NCI-H774 (cell line): ENCODE results near the gene RBM20.
"Not testable (repeated sequence)": the region's sequence is repeated elsewhere in the genome, so short reads cannot be mapped to it uniquely, and the experiment has no call there.

ENCODE experiments used
- DNase-seq: peaks from one replicate; lab custom pipeline; 2025; lab: John Stamatoyannopoulos, UW

Gene RBM20

DNA sequence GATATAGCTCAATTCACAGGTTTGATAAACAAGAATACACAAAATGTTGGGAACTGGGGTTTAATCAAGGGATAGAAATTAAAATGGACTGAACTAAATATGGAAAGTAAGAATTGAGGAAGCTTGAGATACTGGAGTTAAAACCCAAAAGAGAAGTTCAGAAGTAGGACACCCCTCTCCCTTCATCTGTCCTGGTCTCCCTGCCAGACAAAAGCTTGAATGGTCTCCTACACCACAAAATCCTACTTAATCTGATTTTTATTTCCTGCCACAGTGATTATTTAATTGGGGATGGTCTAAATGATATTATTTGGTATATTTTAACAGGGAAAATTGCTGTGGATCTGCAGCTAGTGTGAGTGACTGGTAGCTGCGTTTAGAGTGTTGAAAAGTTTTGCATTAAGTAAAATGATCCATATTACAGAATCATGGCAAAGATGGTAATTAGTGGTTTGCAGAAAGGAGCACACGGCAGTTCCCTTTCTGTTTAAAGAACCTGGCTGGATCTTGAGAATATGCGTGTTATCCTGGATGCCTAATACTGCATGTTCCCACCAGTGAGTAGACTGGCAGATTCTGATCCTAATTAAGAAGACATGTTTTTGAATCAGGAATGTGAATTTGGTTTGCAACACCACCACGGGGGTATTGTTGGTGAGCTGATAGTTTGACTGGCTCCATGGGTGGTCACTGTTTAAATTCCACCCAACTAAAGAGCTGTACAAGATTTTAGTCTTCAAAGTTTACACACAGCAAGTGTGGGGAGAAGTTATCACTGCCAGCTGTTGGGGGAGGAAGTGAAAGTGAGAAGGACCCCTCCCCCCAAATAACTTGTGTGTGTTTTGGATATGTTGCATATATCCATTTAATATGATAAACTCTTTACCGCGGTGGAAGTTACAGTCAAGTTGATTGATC, 5.5 kb downstream of the RBM20 start:
- no peak for DNase-seq

DNA sequence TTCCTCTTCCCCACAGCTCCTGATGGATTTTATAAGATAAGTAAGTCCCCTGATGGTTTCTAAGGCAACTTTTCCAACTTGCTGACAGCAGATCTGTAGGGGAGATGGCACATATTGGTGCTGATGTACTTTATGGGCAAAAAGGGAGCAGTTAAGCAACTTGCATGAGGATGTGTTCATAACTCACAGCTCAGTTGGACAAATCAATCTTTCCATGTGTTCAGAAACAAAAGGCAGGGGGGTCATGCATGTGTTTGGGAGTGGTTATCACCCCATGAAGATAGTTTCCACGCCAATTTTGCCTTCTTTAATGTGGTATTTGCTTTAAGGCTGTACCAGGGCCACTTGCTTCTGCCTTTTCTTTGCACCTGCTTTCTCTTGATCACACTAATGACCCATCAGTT, 6.1 kb downstream of the RBM20 start:
- no peak for DNase-seq

DNA sequence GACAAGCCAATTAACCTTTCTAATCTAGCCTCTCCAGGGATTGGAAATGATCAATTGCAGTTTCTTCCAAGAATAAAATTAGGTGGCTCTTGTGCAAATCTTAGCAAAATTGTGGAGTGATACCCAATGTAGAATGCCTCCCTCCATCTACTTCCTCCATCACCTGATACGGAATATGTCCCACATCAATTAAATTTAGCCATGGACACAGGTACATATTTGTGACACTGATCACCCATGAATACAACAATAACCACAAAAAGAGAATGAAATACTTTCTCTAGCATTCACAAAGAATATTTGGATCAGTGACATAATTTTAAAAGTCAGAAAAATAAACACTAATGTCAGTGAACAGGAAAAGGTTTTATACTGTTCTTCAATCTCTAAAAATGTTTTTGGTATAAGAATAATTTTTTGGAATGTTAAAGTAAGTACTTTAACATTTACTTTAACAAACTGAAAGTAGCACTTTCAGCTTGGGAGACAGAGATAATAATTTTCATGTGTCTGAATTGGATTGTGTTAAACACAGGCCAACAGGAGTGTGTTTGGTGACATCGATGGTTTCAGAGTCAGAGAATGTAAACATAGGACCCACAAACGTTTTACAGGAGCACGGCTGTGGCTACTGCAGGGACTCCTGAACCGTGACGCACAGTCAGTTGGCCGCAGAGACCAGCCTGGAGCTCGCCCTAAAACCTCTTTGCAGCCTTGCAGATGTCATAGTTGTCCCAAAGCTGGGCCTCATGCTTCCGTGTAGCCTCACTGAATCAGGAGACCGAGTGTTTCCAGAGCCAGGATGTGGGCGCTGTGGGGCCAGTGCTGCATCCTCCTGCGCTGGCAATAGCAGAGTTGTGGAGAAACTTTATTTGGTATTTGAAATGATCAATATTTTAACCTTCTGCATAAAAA, 7.2 kb downstream of the RBM20 start:
- DNase-seq, result no peak

DNA sequence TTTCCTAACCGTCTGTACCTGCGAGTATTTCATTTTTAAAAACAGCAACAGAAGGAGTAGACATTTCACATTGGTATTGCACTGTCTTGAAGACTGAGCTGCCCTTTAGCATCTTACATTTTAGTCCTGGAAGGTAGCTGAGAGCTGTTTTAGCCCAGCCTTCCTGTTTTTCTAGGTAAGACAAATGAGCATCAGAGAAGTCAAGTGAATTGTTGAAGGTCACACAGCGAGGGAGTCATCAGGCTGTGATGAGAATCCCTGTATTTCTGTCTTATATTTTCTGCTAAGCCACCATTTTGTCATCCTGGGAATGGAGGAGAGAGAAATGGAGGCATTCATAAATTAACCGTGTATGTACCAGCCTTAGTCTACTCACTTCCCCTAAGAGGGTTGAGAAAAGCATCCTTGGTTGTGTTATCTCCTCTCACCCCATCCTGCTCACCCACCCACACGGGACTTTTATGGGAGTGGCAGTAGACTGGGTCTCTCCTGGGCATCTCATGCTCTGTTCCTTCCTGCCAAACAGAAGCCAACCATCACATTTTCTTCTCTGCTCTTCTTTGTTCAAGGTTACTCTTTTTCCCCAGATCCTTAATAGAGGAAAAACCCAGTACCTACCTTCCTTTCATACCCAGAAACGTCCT, 8.5 kb downstream of the RBM20 start:
- DNase-seq, result no peak

DNA sequence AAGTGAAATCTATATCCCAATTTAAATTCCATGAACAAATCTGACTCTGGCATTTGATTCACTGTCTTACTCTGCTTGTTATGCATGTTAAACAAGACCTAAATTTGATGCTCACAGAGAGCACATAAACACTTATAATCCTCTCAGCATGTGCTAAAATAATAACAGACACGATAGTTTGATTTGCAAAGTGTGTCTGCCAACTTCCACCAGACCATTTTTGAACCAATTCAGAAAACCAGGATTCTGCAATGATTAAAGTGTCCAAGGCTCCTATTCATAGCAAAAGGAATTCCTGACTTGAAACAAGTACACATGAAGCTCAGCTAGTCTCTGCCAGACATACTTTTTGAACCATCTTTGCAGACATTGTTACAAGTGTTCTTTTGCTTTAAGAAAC, 11.2 kb downstream of the RBM20 start:
- DNase-seq, result no peak

DNA sequence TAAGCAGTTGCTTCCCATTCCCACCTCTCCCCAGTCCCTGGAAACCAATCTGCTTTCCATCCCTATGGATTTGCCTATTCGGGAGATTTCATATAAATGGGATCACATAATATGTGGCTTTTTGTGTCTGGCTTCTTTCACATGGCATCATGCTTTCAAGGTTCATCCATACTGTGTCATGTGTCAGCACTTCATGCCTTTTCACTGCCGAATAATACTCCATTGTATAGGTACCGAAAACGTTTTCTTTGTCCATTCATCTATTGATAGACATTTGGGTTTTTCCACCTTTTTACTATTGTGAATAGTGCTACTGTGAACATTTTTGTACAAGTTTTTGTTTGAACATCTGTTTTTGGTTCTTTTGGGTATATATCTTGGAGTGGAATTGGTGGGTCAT, 12.5 kb downstream of the RBM20 start:
- no peak for DNase-seq

DNA sequence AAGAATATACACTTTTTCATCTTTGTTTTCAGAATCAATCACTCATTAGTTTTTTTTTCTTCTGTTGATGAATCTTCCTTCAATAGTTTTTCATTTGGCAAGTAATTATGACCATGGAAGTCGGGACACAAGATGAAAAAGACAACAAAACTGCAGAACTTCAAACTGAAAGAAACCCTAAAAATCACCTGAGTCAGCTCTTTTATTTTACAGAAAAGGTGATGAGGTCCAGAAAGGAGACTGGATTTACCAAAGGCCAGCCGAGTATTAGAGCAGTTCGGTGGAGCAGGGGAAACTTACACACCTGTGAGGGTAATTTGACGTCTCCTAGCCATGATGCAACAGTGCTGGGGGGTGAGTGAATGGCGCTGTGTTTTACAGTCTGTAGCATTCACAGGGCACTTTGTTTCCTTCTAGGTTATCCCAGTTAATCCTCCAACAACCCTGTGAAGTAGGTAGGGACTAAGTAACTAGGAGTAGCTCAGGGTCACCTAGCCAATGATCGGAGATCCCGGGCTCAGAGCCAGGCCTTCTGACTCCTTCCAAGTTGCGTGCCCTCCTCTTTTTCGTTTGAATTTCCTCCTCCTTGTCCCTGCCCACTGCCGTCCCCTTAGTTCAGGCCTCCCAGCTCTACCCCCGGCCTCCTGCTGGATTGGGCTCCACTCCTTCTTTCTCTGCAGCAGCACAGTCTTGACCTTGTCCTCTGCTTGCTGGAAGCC, 14.0 kb downstream of the RBM20 start:
- DNase-seq, result no peak

DNA sequence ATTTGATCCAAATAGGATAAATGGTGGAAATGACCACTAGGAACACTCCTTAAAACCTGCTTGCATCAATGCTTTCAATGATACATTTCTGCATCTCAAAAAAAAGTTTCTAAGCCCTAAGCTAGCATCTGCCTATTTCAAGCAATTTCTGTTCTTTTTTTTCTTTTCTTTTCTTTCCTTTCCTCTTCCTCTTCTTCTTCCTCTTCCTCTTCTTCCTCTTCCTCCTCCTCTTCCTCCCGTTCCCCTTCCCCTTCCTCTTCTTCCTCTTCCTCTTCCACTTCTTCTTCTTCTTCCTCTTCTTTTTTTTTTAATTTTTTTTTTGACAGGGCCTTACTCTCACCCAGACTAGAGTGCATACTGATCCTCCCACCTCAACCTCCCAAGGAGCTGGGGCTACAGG, 15.4 kb downstream of the RBM20 start:
- no peak for DNase-seq

DNA sequence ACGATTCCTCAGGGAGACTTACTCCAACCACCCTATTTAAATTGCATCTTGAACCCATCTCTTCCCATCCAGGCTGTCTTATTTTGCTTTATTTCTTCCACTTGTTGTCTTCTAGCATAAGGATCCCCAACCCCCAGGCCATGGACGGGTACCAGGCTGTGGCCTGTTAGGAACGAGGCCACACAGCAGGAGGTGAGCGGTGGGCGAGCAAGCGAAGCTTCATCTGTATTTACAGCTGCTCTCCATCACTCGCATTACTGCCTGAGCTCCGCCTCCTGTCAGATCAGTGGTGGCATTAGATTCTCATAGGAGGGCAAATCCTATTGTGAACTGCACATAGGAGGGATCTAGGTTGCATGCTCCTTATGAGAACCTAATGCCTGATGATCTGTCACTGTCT, 16.2 kb downstream of the RBM20 start:
- not testable (repeated sequence) for DNase-seq

DNA sequence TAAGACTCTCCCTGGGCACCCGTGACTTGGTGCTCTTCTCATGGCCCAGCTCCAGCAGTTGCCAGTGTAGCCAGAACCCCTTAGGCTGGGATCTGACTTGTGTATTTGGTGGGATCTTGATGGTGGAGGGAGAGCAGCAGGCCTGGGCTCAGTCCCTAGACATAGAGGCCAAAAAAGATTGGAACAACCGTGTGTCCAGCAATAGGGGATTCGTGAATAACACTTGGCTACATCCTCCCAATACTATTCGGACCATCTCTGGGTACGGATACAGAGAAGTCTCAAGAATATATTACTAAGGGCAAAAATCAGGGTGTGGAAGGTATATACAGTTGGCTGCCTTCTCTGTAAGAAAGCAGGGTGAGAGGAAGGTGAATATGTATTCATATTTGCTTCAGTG, 17.2 kb downstream of the RBM20 start:
- no peak for DNase-seq

DNA sequence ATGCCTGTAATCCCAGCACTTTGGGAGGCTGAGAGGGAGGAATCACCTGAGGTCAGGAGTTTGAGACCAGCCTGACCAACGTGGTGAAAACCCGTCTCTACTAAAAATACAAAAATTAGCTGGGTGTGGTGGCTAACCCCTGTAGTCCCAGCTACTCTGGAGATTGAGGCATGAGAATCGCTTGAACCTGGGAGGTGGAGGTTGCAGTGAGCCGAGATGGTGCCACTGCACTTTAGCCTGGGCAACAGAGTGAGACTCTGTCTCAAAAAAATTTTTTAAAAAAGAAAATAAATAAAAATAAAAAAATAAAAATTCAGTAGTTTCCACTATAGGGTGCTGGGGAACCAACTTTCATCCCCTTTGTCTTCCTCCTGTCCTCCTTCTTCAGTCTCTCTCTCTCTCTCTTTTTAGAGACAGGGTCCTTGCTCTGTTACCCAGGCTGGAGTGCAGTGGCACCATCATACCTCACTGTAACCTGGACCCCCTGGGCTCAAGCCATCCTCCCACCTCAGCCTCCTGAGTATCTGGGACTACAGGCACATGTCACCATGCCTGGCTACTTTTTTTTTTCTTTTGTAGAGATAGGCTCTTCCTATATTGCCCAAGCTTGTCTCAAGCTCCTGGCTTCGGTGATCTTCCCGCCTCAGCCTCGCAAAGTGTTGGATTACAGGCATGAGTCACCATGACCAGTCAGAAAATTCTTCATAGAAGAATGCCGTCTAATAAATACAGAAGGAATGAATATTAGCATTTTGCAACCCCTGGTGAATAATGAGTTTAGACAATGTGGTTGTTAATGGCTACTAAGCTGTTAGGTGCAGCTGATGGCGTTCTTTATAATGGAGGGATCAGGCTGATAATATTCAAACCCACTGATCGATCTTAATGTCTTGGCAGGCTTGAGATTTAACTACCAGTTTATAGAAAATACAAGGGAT, 20.6 kb downstream of the RBM20 start:
- no peak for DNase-seq

DNA sequence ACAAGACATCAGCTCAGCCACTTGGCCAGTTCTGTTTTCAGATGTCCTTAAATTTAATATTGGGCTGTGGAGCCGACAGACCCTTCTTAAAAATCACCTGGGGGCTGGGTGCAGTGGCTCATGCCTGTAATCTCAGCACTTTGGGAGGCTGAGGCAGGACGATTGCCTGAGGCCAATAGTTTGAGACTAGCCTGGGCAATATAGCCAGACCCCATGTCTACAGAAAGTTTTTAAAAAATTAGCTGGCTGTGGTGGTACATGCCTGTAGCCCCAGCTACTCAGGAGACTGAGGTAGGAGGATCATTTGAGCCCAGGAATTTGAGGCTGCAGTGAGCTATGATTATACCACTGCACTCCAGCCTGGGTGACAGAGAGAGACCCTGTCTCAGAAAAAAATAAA, 22.1 kb downstream of the RBM20 start:
- not testable (repeated sequence) for DNase-seq

DNA sequence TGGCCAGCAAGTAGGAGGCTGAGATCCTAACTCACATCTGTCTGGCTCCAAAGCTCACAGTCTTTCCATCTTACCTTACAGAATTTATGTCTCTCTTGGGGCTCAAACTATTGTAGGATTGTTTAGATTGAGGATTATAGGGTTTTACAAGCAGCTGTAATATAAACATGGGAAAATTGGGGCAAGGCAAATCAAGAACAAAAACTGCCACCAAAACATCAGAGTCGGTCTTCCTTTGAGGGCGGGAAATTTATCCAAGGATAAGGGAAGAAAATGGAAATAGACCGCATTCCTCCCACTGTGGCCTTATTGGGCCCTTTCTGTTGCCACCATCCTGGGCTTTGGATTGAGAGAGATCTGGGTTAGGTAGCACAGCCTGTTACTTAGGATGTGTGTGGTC, 22.5 kb downstream of the RBM20 start:
- DNase-seq, result no peak

DNA sequence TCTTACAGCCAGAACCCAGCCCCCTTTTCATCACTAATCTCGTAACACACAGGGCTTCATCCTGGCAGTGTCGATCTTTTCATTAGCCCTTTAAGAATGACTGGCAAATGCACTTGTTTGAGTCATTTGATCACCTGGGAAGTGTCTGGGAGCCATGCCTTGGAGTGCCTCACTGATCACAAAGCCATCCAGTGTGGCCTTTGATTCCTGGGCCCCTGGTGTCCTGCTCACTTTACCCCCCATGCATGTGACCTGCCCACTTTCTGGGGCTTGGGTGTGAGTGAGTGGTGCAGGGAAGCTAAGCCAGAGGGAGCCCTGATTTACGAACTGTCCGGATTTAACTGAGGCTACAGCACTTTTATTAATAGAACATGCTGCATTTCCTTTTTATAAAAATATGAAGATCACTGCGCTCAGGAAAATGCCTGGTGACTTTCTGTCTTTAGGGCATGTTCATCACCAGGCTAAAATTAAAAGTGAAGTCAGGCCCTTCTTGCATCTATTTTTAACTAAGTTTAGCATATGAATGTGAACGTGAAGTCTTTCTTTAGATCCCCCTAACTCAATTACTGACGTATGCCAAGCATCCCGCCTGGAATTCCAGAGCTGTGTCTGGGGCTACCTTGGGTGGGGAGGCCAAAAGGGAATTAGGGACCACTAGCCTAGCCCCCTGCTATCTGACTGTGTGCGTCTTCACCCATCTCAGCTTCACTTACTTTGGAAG, 23.6 kb downstream of the RBM20 start:
- no peak for DNase-seq

DNA sequence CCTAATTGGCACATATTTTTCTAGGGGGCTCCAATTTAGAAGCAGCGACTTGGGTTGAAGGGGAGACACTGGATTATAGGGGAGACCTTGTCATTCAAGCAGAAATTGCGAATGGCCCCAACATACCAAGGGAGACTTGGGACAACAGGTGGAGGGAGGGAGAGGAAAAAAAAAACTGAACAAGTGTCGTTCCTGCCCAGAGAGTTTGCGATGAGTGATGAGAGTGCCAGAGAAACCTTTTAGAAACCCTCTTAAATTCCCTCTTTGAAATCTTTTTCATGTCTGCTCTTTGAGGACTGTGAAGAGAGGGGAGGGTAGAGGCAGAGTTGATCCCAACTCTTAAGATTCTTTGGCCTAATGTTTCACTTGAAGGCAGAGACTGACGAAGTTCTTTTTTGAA, 24.3 kb downstream of the RBM20 start:
- no peak for DNase-seq

DNA sequence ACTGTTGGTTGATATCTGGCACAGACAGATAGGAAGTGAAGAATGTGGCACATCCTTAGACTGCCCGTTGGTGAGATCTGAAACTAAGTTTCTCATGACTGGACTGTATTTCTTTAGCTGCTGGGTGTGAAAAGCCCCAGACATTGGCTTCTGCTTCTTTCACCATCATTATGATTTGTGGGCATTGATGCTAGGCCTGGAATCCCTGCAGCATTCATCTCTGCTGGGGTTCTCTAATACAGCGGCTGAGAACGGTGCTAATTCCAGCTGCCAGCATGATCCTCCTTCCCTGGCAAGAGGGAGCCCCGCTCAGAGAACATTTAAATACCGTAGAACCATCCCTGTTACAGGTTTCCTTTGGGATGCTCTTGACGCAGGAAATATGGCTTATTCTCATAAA, 26.2 kb downstream of the RBM20 start:
- DNase-seq, result no peak

DNA sequence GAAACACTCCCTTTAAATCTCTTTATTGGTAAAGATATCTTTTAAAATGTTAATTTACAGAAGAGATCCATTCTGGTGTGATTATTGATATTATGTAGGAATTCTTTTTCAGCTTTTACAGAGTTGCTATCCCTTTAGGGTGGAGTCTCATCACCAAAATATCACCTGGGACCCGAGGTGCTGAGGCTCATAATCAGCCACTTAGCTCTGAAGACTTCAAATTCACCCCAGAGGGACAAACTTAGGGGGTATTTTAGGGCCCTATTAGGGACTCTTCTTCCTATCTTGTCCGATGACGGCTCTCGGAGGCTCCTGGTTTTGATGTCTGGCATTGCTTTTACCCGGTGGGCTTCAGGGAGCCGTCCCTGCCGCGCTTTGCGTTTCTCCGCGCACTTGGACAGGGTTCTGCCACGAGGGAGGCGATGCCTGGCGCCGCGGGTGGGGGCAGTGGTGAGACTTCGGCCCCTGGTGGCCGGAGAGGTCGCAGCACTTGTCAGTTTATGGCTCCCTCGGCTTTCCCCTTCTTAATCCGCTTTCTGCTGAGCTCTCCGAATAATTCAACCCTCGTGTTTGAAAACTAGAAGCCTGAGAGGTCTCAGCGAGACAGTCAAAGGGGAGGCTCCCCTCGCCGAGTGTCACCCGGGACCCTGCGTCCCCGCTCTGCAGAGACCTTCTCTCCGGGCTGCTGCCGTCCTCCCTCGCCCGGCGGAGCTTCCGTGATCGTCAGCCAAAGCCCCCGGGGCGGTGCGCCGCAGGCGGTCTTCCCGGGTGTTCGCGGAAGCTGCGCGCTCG, 27.8 kb downstream of the RBM20 start:
- no peak for DNase-seq

DNA sequence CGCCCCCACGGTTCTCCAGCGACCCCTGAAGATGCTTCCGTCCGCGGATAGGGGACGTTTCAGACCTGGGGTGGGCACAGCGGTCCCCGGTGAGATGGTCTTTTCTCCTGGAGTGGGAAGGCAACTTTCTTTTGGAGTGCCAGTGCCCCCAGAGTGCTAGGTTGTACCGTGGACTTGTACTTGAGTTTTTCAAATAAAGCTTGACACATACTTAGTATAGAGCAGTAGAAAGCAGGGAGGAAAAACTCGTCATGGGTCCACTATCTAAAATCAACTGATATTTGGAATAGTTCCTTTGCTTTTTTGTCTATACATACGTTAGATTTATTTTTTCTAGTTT, 28.4 kb downstream of the RBM20 start:
- no peak for DNase-seq

DNA sequence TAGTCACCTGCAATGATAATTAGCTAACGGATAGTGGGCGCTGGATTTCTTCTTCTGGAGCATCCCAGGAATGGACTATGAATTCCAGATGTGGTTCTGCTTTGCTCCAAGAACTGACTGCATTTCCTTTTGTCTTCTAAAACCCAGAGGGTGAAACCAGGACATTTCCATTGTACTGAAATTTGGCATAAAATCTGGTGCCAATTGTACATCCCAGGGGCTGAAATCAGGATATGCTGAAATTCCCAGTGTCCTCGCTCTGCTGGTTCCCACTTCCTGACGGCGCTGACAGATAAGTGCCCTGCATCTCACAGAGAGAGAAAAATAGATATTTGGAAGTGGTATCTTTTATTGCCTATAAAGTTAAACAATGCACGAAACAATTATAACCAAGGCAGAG, 31.9 kb downstream of the RBM20 start:
- DNase-seq, result no peak
